GM13977 (cell line): ENCODE results near the gene TEX264.

Experiments used
- DNase-seq: peaks from one replicate; pipeline ENCODE4 v3.0.0; 2012; ENCODE audit warnings: low spot score
- in situ Hi-C: fragments of 300-500 bp; cut with MboI; formaldehyde crosslinking; loops from one replicate; pipeline ENCODE4 v1.12.0; 2022; ENCODE audit warnings: low sequenced_read_pairs, low pct_unique_long_range_greater_than_20kb, mixed read lengths, inconsistent platforms; ENCODE audit not compliant: unreplicated experiment
- TF ChIP-seq, protein P1 (sequence below): IDR thresholded peaks from 2 replicates; pipeline ENCODE4 v1.5.1; 2012; ENCODE audit warnings: mild to moderate bottlenecking, control low read depth; ENCODE audit not compliant: insufficient read depth; ENCODE audit errors: extremely low read depth, missing control alignments

Gene TEX264

DNA sequence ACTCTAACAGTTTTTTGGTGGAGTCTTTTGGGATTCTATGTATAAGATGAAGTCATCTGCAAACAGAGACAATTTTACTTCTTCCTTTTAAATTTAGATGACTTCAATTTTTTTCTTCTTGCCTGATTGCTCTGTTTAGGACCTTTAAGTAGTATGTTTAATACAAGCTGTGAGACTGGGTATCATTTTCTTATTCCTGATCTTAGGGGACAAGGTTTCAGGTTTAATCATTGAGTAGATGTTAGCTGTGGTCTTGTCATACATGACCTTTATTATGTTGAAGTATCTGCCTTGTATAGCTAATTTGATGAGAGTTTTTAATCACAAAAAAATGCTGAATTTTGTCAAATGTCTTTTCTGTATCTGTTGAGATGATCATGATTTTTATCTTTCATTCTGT is 56.4 kb downstream of the TEX264 start:
- in situ Hi-C loops: no loop called here

DNA sequence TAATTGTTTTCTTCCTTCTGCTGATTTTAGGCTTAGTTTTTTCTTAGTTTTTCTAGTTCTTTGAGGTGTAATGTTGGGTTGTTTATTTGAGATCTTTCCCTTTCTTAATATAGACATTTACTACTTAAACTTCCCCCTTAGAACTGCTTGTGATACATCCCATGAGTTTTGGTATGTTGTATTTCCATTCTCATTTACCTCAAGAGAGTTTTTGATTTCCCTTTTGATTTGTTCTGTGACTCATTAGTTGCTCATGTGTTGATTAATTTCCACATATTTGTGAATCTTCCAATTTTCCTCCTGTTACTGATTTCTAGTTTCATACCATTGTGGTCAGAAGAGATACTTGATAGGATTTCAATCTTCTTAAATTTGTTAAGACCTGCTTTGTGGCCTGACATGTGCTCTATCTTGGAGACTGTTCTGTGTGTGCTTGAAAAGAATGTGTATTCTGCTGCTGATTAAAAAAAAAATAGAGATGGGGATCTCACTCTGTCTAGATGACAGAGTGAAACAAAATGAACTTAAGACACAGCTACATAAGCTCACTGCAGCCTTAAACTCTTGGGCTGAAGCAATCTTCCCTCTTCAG is 58.1 kb downstream of the TEX264 start:
- DNase-seq: no peak
- TF ChIP-seq, protein P1, sequence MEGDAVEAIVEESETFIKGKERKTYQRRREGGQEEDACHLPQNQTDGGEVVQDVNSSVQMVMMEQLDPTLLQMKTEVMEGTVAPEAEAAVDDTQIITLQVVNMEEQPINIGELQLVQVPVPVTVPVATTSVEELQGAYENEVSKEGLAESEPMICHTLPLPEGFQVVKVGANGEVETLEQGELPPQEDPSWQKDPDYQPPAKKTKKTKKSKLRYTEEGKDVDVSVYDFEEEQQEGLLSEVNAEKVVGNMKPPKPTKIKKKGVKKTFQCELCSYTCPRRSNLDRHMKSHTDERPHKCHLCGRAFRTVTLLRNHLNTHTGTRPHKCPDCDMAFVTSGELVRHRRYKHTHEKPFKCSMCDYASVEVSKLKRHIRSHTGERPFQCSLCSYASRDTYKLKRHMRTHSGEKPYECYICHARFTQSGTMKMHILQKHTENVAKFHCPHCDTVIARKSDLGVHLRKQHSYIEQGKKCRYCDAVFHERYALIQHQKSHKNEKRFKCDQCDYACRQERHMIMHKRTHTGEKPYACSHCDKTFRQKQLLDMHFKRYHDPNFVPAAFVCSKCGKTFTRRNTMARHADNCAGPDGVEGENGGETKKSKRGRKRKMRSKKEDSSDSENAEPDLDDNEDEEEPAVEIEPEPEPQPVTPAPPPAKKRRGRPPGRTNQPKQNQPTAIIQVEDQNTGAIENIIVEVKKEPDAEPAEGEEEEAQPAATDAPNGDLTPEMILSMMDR: no peak
- in situ Hi-C loops: no loop called here

More for the DNA sequence above, 56.4 kb downstream of the TEX264 start:
- no peak for DNase-seq
- TF ChIP-seq, protein P1: no peak

DNA sequence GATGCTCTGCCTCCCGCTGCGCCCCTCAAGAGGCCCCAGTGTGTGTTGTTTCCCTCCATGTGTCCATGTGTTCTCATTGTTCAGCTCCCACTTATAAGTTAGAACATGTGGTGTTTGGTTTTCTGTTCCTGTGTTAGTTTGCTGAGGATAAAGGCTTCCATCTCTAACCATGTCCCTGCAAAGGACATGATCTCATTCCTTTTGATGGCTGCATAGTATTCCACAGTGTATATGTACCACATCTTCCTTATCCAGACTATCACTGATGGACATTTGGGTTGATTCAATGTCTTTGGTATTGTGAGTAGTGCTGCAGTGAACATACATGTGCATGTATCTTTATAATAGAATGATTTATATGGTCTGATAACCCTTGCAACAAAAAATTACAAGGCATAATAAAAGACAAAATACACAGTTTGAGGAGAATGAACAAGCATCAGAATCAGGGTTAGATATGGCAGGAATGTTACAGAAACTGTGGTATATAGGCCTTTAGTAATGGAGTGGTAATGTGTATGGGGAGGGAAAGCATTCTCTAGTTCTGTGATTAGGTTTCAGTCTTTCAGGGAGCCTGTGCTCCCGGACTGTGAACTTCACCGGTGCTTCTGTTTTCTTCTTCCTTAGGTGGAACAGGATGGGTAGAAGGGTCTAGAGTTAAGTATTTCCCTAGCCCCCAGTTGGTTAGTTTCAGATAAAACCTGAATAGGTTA is 63.0 kb downstream of the TEX264 start:
- TF ChIP-seq, protein P1: no peak
- in situ Hi-C loops: no loop called here
- no peak for DNase-seq

DNA sequence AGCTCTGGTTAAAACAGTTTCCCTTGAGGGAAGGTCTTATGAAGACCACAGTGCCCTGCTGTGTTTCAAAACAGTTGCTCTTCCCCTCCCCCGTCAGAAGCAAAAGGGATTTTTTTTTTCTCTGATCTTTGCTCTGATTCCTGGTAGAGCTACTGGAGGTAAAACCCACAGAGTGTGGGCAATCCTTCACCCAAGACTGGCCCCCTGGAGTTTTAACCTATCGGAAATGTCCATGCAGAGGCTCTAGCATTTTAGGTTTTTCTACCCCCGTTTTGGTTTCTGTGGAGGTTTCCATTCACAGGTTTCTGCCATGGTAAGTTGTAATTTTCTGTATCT is 63.5 kb downstream of the TEX264 start:
- in situ Hi-C loops: no loop called here
- no peak for DNase-seq
- TF ChIP-seq, protein P1: no peak

DNA sequence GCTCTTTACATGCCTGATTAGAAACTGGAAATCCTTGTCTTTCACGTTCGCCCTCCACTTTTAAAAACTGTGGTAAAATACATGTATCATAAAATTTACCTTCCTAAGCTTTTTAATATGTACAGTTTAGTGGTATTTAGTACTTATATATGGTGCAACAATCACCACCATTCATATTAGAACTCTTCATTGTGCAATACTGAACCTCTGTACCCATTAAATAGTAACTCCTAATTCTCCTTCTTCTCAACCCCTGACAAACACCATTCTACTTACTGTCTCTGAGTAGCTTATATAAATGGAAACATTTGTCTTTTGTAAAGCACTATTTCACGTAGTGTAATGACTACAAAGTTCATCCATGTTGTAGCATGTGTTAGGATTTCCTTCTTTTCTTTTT is 64.0 kb downstream of the TEX264 start:
- no peak for DNase-seq
- in situ Hi-C loops: no loop called here
- TF ChIP-seq, protein P1: no peak

DNA sequence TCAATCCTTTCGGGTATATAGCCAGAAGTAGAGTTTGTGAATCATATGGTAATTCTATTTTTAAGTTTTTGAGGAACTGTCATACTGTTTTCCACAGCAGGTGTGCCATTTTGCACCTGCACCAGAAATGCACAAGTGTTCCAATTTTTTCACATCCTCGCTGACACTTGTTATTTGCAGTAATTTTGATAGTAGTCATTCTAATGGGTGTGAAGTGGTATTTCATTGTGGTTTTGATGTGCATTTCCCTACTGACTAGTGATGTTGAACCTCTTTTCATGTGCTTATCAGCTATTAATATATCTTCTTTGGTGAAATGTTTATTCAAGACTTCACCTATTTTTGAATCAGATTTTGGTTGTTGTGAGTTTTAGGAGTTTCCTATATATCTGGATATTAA is 64.9 kb downstream of the TEX264 start:
- DNase-seq: no peak
- in situ Hi-C loops: no loop called here
- TF ChIP-seq, protein P1: no peak
